Measurements from ENCODE around the gene GLT1D1.
"Not testable (repeated sequence)": the region's sequence is repeated elsewhere in the genome, so short reads cannot be mapped to it uniquely, and the experiment has no call there.

Gene GLT1D1

GRCh38 chr12:128823916-128824839, 29.1 kb upstream of the GLT1D1 start, which contains the start of gene SLC15A4:
SLC15A4 (minus strand) TSS chr12:128823958; CDS start chr12:128823943, 15 bp downstream.
- Histone ChIP-seq H3K9me3 (ENCODE audit: control insufficient read depth in 1 of 2, low read length in 2 of 2) (no peaks in the 10 kb centered on the region), H3K27ac (ENCODE audit: low read length) (peak within 1 kb of the TSS; percentile 79), H3K4me1 (ENCODE audit: control insufficient read depth in 1 of 2, insufficient read depth in 2 of 2, low read length in 2 of 2) (peaks cover 0 to 28% of the 10 kb centered on the region in 2 donors), H3K4me3 (ENCODE audit: low read depth in 1 of 2, low read length in 2 of 2) (peak within 1 kb of the TSS; percentile 83 to 93), H3K27me3 (ENCODE audit: low read depth, low read length) (no peaks in the 10 kb centered on the region), H3K36me3 (ENCODE audit: control insufficient read depth in 1 of 2, insufficient read depth in 2 of 2, low read length in 2 of 2) (no peaks in the 10 kb centered on the region)

- H3K4me1 ChIP-seq (ENCODE audit: control insufficient read depth in 1 of 2, insufficient read depth in 2 of 2, low read length in 2 of 2): peaks cover 0 to 26% of the 10 kb centered on the region in 2 donors
- H3K36me3 ChIP-seq (ENCODE audit: control insufficient read depth in 1 of 2, insufficient read depth in 2 of 2, low read length in 2 of 2): no peaks in the 10 kb centered on the region
These were observed 27.4 kb upstream of the GLT1D1 start for GRCh38 chr12:128825835-128826234.

GRCh38 chr12:128827724-128828123, 25.6 kb upstream of the GLT1D1 start:
- Histone ChIP-seq H3K4me3 (ENCODE audit: low read depth in 1 of 2, low read length in 2 of 2) (no peak overlapping the region), H3K27me3 (ENCODE audit: low read depth, low read length) (no peaks in the 10 kb centered on the region), H3K4me1 (ENCODE audit: control insufficient read depth in 1 of 2, insufficient read depth in 2 of 2, low read length in 2 of 2) (peaks cover 0 to 8% of the 10 kb centered on the region in 2 donors), H3K9me3 (ENCODE audit: control insufficient read depth in 1 of 2, low read length in 2 of 2) (no peaks in the 10 kb centered on the region), H3K27ac (ENCODE audit: low read length) (no peak overlapping the region), H3K36me3 (ENCODE audit: control insufficient read depth in 1 of 2, insufficient read depth in 2 of 2, low read length in 2 of 2) (no peaks in the 10 kb centered on the region)

More at GRCh38 chr12:128825835-128826234, 27.4 kb upstream of the GLT1D1 start:
- H3K9me3 ChIP-seq (ENCODE audit: control insufficient read depth in 1 of 2, low read length in 2 of 2): no peaks in the 10 kb centered on the region
- H3K27ac ChIP-seq (ENCODE audit: low read length): no peak overlapping the region
- H3K4me3 ChIP-seq (ENCODE audit: low read depth in 1 of 2, low read length in 2 of 2): no peak overlapping the region
- no peaks in the 10 kb centered on the region for H3K27me3 ChIP-seq (ENCODE audit: low read depth, low read length)

- Histone ChIP-seq H3K4me3 (ENCODE audit: low read depth in 1 of 2, low read length in 2 of 2) (no peak overlapping the region), H3K36me3 (ENCODE audit: control insufficient read depth in 1 of 2, insufficient read depth in 2 of 2, low read length in 2 of 2) (no peaks in the 10 kb centered on the region), H3K4me1 (ENCODE audit: control insufficient read depth in 1 of 2, insufficient read depth in 2 of 2, low read length in 2 of 2) (no peaks in the 10 kb centered on the region), H3K27me3 (ENCODE audit: low read depth, low read length) (no peaks in the 10 kb centered on the region), H3K27ac (ENCODE audit: low read length) (no peak overlapping the region), H3K9me3 (ENCODE audit: control insufficient read depth in 1 of 2, low read length in 2 of 2) (no peaks in the 10 kb centered on the region)
These were observed 23.3 kb upstream of the GLT1D1 start for GRCh38 chr12:128829861-128830504.

- no peaks in the 10 kb centered on the region for H3K36me3 ChIP-seq (ENCODE audit: control insufficient read depth in 1 of 2, insufficient read depth in 2 of 2, low read length in 2 of 2)
- no peaks in the 10 kb centered on the region for H3K9me3 ChIP-seq (ENCODE audit: control insufficient read depth in 1 of 2, low read length in 2 of 2)
- no peaks in the 10 kb centered on the region for H3K4me1 ChIP-seq (ENCODE audit: control insufficient read depth in 1 of 2, insufficient read depth in 2 of 2, low read length in 2 of 2)
- no peaks in the 10 kb centered on the region for H3K27me3 ChIP-seq (ENCODE audit: low read depth, low read length)
- no peak overlapping the region for H3K4me3 ChIP-seq (ENCODE audit: low read depth in 1 of 2, low read length in 2 of 2)
- no peak overlapping the region for H3K27ac ChIP-seq (ENCODE audit: low read length)
These were observed 22.8 kb upstream of the GLT1D1 start for GRCh38 chr12:128830505-128830893.

GRCh38 chr12:128833418-128833817, 19.9 kb upstream of the GLT1D1 start:
- H3K36me3 ChIP-seq (ENCODE audit: control insufficient read depth in 1 of 2, insufficient read depth in 2 of 2, low read length in 2 of 2): no peaks in the 10 kb centered on the region
- no peak overlapping the region for H3K4me3 ChIP-seq (ENCODE audit: low read depth in 1 of 2, low read length in 2 of 2)
- H3K27me3 ChIP-seq (ENCODE audit: low read depth, low read length): no peaks in the 10 kb centered on the region
- no peaks in the 10 kb centered on the region for H3K4me1 ChIP-seq (ENCODE audit: control insufficient read depth in 1 of 2, insufficient read depth in 2 of 2, low read length in 2 of 2)
- no peaks in the 10 kb centered on the region for H3K9me3 ChIP-seq (ENCODE audit: control insufficient read depth in 1 of 2, low read length in 2 of 2)
- no peak overlapping the region for H3K27ac ChIP-seq (ENCODE audit: low read length)

GRCh38 chr12:128839885-128840284, 13.4 kb upstream of the GLT1D1 start:
- H3K4me3 ChIP-seq (ENCODE audit: low read depth in 1 of 2, low read length in 2 of 2); H3K27me3 ChIP-seq (ENCODE audit: low read depth, low read length); H3K4me1 ChIP-seq (ENCODE audit: control insufficient read depth in 1 of 2, insufficient read depth in 2 of 2, low read length in 2 of 2); H3K9me3 ChIP-seq (ENCODE audit: control insufficient read depth in 1 of 2, low read length in 2 of 2); H3K27ac ChIP-seq (ENCODE audit: low read length); H3K36me3 ChIP-seq (ENCODE audit: control insufficient read depth in 1 of 2, insufficient read depth in 2 of 2, low read length in 2 of 2): not testable (repeated sequence)

GRCh38 chr12:128840862-128841468, 12.3 kb upstream of the GLT1D1 start:
- H3K27ac ChIP-seq (ENCODE audit: low read length): no peak overlapping the region
- H3K36me3 ChIP-seq (ENCODE audit: control insufficient read depth in 1 of 2, insufficient read depth in 2 of 2, low read length in 2 of 2): no peaks in the 10 kb centered on the region
- no peaks in the 10 kb centered on the region for H3K4me1 ChIP-seq (ENCODE audit: control insufficient read depth in 1 of 2, insufficient read depth in 2 of 2, low read length in 2 of 2)
- no peaks in the 10 kb centered on the region for H3K9me3 ChIP-seq (ENCODE audit: control insufficient read depth in 1 of 2, low read length in 2 of 2)
- H3K27me3 ChIP-seq (ENCODE audit: low read depth, low read length): no peaks in the 10 kb centered on the region
- no peak overlapping the region for H3K4me3 ChIP-seq (ENCODE audit: low read depth in 1 of 2, low read length in 2 of 2)

- Histone ChIP-seq H3K9me3 (ENCODE audit: control insufficient read depth in 1 of 2, low read length in 2 of 2) (no peaks in the 10 kb centered on the region), H3K4me1 (ENCODE audit: control insufficient read depth in 1 of 2, insufficient read depth in 2 of 2, low read length in 2 of 2) (no peaks in the 10 kb centered on the region), H3K27me3 (ENCODE audit: low read depth, low read length) (no peaks in the 10 kb centered on the region), H3K4me3 (ENCODE audit: low read depth in 1 of 2, low read length in 2 of 2) (no peak overlapping the region), H3K36me3 (ENCODE audit: control insufficient read depth in 1 of 2, insufficient read depth in 2 of 2, low read length in 2 of 2) (no peaks in the 10 kb centered on the region), H3K27ac (ENCODE audit: low read length) (no peak overlapping the region)
These were observed 10.7 kb upstream of the GLT1D1 start for GRCh38 chr12:128842579-128842978.

- H3K27me3 ChIP-seq (ENCODE audit: low read depth, low read length): no peaks in the 10 kb centered on the region
- no peaks in the 10 kb centered on the region for H3K4me1 ChIP-seq (ENCODE audit: control insufficient read depth in 1 of 2, insufficient read depth in 2 of 2, low read length in 2 of 2)
- H3K27ac ChIP-seq (ENCODE audit: low read length): no peak overlapping the region
- H3K9me3 ChIP-seq (ENCODE audit: control insufficient read depth in 1 of 2, low read length in 2 of 2): no peaks in the 10 kb centered on the region
- H3K36me3 ChIP-seq (ENCODE audit: control insufficient read depth in 1 of 2, insufficient read depth in 2 of 2, low read length in 2 of 2): no peaks in the 10 kb centered on the region
- H3K4me3 ChIP-seq (ENCODE audit: low read depth in 1 of 2, low read length in 2 of 2): no peak overlapping the region
These were observed 9.7 kb upstream of the GLT1D1 start for GRCh38 chr12:128843538-128843937.

- Histone ChIP-seq H3K4me3 (ENCODE audit: low read depth in 1 of 2, low read length in 2 of 2) (no peak overlapping the region), H3K9me3 (ENCODE audit: control insufficient read depth in 1 of 2, low read length in 2 of 2) (no peaks in the 10 kb centered on the region), H3K4me1 (ENCODE audit: control insufficient read depth in 1 of 2, insufficient read depth in 2 of 2, low read length in 2 of 2) (no peaks in the 10 kb centered on the region), H3K27ac (ENCODE audit: low read length) (no peak overlapping the region), H3K36me3 (ENCODE audit: control insufficient read depth in 1 of 2, insufficient read depth in 2 of 2, low read length in 2 of 2) (no peaks in the 10 kb centered on the region), H3K27me3 (ENCODE audit: low read depth, low read length) (no peaks in the 10 kb centered on the region)
These were observed 9.1 kb upstream of the GLT1D1 start for GRCh38 chr12:128844031-128844635.
